Stimulated activated CD4-positive, alpha-beta T cell treated with anti-CD3 and anti-CD28 coated beads, Interleukin-2, amount 100 ng/mL, for 24 hours (primary cell): Measurements from ENCODE around the gene SH2D1B.
"Not testable (repeated sequence)": the region's sequence is repeated elsewhere in the genome, so short reads cannot be mapped to it uniquely, and the experiment has no call there.

Experiments
- DNase-seq, 2 donors: peaks; one replicate each; pipeline ENCODE4 v3.0.0-alpha.2; 2020

The SH2D1B gene

DNA sequence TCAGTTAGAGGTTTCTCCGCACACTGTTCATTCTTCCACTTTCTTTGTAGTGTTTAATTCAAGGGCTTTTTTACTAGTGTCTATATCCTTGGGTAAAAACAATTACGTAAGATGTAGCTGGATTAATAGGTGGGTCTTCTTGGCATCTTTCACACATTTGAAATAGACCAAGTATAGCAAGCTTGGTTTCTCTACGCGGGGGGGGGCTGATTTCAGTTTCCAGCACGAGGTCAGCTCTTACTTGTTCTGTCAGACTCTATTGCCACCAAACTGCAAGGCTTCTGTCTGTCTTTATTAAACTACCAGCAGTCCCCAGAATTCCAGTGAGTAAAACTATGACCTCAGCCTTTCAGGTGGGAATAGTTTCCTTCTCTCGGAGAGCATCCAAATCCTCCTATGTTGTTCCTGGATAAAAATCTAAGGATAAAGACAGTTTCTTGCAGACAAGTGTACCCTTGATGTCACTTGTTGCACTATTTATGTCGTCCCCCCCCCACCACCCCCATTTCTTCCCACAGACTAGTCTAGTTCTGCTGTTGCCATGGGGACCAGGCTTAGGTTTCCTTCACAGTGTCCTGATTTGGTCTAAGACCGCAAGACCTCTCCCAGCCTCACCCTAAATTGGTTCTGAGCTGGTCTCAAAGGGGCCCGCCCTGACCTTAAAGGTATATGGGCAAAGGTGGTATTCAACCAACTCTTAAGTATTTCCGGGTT lies 52.3 kb downstream of the SH2D1B start:
- no peak for DNase-seq

GRCh38 chr1:162358928-162359327 lies 53.0 kb downstream of the SH2D1B start:
- DNase-seq, result no peak

GRCh38 chr1:162357681-162358266 lies 54.2 kb downstream of the SH2D1B start:
- no peak for DNase-seq

- DNase-seq, result no peak
These were observed 58.2 kb downstream of the SH2D1B start for GRCh38 chr1:162353702-162354101.

GRCh38 chr1:162353078-162353477 lies 58.9 kb downstream of the SH2D1B start:
- no peak for DNase-seq

- DNase-seq, result not testable (repeated sequence)
These were observed 60.1 kb downstream of the SH2D1B start for GRCh38 chr1:162351874-162352273.

GRCh38 chr1:162351246-162351842 lies 60.6 kb downstream of the SH2D1B start:
- no peak for DNase-seq

DNA sequence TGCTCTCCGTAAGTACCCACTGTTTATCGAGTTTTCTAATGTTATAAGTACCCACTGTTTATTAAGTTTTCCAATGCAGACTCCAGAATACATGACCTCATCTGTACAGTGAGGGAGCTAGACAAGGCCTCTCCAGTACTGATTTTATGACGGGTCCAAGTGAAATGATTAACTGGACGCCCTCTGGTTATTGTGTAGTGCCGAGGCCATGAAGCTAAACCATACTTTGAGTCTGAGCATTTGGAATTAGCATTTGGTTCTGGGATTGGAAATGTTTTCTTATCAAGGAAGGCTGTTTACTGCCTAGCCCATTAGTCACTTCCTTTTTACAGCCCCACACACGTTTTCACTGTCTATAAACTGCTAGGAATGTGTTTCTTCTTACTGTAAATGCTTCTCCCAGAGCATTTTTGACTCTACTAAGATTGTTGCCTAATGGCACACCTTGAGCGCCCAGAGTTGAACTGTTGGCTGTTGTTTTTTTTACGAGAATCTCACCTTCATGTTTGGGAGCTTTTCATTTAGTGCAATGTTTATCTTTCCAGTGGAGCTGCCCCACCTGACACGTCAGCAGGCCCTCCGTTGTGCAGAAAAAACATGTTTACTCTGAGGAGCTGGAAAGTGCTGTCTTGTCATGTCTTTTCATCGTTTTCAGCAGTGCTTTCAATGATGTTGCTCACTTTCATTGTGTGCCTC lies 62.2 kb downstream of the SH2D1B start:
- DNase-seq, result no peak

GRCh38 chr1:162347281-162347680 lies 64.7 kb downstream of the SH2D1B start:
- DNase-seq, result no peak
